Adipocyte (in vitro differentiated cells): ENCODE data around the gene LRMDA.

ENCODE experiments used
- DNase-seq: peaks from one replicate; pipeline ENCODE4 v3.0.0-alpha.2; 2015; ENCODE audit warnings: low read depth
- H3K27me3 ChIP-seq: replicated peaks from 2 replicates; pipeline ENCODE4 v1.7.0; 2013; ENCODE audit warnings: mild to moderate bottlenecking, low read length, moderate library complexity; ENCODE audit not compliant: control insufficient read depth, insufficient read depth
- H3K36me3 ChIP-seq: 2 replicates; pipeline ENCODE4 v1.7.0; 2013; ENCODE audit warnings: low read length, mild to moderate bottlenecking, moderate library complexity; ENCODE audit not compliant: control insufficient read depth, insufficient read depth, severe bottlenecking
- H3K4me1 ChIP-seq: 2 replicates; pipeline ENCODE4 v1.7.0; 2013; ENCODE audit warnings: mild to moderate bottlenecking, low read length, moderate library complexity; ENCODE audit not compliant: control insufficient read depth, insufficient read depth
- H3K4me3 ChIP-seq: 2 replicates; pipeline ENCODE4 v1.7.0; 2013; ENCODE audit warnings: mild to moderate bottlenecking, low read length, moderate library complexity
- H3K9ac ChIP-seq: 2 replicates; pipeline ENCODE4 v1.7.0; 2013; ENCODE audit warnings: mild to moderate bottlenecking, low read length, moderate library complexity
- H3K9me3 ChIP-seq: 2 replicates; pipeline ENCODE4 v1.7.0; 2013; ENCODE audit warnings: mild to moderate bottlenecking, low read length, moderate library complexity; ENCODE audit not compliant: control insufficient read depth

LRMDA gene

DNA sequence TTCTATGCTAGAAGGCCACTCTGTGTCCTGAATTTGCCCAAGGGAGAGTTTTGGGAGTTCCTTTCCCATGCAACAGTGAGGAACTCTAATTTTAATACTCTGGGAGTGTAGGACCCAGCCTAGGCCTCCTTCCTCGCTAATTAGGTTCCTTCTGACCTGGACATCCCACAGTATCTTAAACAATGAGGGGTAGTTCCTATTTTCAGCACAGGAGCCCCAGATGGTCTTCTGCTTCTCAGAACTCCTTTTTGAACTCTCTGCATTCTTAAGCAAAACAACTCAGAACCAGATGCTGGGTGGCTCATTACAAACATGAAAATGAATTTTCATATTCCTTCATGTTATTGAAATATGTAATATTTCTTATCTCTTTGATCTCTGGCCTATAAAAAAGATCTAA, 116.9 kb downstream of the LRMDA start:
- H3K4me1 ChIP-seq: peaks cover 48% of the 10 kb centered on the region
- H3K4me3 ChIP-seq: no peak overlapping the region
- H3K9me3 ChIP-seq: peaks cover 8% of the 10 kb centered on the region
- H3K36me3 ChIP-seq: no peaks in the 10 kb centered on the region
- no peaks in the 10 kb centered on the region for H3K27me3 ChIP-seq
- DNase-seq: no peak
- no peak overlapping the region for H3K9ac ChIP-seq

GRCh38 chr10:75550191-75550590, 118.8 kb downstream of the LRMDA start:
- peaks cover 30% of the 10 kb centered on the region for H3K4me1 ChIP-seq
- no peak overlapping the region for H3K4me3 ChIP-seq
- DNase-seq: no peak
- no peaks in the 10 kb centered on the region for H3K27me3 ChIP-seq
- no peak overlapping the region for H3K9ac ChIP-seq
- no peaks in the 10 kb centered on the region for H3K36me3 ChIP-seq
- peaks cover 8% of the 10 kb centered on the region for H3K9me3 ChIP-seq

- H3K9me3 ChIP-seq: peaks cover 8% of the 10 kb centered on the region
- H3K4me1 ChIP-seq: peaks cover 13% of the 10 kb centered on the region
- H3K27me3 ChIP-seq: no peaks in the 10 kb centered on the region
- H3K9ac ChIP-seq: no peak overlapping the region
- no peak overlapping the region for H3K4me3 ChIP-seq
- H3K36me3 ChIP-seq: no peaks in the 10 kb centered on the region
- DNase-seq: no peak
Observed at GRCh38 chr10:75552171-75552570, 120.7 kb downstream of the LRMDA start.

DNA sequence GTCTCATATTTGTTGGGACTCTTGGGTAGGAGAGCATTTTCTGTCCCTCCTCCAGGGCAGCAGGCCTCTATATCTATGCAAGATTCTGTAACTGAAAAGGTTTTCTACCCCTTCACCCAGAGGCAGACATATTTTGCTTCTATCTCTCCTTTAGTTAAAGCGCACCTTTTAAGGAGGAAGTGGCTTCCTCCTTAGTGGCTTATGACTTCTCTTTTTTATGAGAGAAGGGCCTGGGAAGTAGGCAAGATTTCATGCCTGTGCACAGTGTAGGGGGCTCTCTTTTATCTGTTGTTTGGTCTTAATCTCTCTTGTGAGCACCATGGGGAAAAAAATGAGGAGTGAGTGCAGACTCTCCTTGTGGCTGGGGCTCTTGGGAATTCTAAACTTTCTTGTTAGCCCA, 122.1 kb downstream of the LRMDA start:
- H3K4me1 ChIP-seq: no peaks in the 10 kb centered on the region
- H3K9ac ChIP-seq: no peak overlapping the region
- no peaks in the 10 kb centered on the region for H3K27me3 ChIP-seq
- no peaks in the 10 kb centered on the region for H3K36me3 ChIP-seq
- no peak overlapping the region for H3K4me3 ChIP-seq
- peaks cover 15% of the 10 kb centered on the region for H3K9me3 ChIP-seq
- DNase-seq: no peak

- H3K4me3 ChIP-seq: no peak overlapping the region
- H3K27me3 ChIP-seq: no peaks in the 10 kb centered on the region
- no peaks in the 10 kb centered on the region for H3K4me1 ChIP-seq
- no peak overlapping the region for H3K9ac ChIP-seq
- no peak for DNase-seq
- no peaks in the 10 kb centered on the region for H3K36me3 ChIP-seq
- peaks cover 15% of the 10 kb centered on the region for H3K9me3 ChIP-seq
Observed at GRCh38 chr10:75555323-75555722, 123.9 kb downstream of the LRMDA start.

- H3K4me3 ChIP-seq: no peak overlapping the region
- no peaks in the 10 kb centered on the region for H3K4me1 ChIP-seq
- no peak overlapping the region for H3K9ac ChIP-seq
- H3K27me3 ChIP-seq: no peaks in the 10 kb centered on the region
- no peak for DNase-seq
- peaks cover 15% of the 10 kb centered on the region for H3K9me3 ChIP-seq
- no peaks in the 10 kb centered on the region for H3K36me3 ChIP-seq
Observed at GRCh38 chr10:75556320-75556719, 124.9 kb downstream of the LRMDA start.

DNA sequence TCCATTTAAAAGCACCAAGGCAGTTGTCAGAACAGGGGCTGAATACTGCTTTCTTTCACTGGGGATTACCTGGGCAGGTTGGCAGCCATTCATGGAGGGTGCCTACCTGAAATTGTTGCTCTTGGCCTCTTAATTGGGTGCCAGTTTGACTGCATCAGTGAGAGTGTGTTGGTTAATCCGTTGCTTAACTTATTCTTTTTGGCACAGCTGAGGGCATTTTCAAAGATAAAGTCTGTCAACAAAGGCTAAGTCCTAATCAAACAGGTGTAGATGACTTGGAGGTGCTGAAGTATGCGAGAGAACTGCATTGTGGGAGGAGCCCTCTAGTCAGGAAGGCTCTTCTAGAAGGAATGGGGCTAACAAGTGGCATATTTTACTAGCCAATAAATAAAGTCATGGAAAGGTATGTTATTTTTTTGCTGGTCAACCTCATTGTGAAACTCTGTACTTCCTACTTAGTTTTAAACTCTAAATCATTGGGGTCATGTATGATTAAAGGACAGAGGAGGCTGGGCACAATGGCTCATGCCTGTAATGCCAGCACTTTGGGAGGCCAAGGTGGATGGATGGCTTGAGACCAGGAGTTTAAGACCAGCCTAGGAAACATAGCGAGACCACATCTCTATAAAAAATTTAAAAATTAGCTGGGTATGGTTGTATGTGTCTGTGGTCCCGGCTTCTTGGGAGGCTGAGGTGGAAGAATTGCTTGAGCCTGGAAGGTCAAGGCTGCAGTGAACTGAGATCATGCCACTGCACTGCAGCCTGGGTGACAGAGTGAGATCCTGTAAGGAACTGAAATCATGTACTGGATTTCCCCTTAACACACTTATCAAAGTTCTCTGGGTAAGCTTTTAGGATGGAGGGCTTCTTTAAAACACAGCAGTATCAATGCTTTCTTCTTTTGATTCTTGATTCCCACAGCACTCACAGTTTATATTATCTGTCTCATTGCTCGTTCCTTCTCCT, 134.1 kb downstream of the LRMDA start:
- H3K4me3 ChIP-seq: no peak overlapping the region
- H3K27me3 ChIP-seq: no peaks in the 10 kb centered on the region
- H3K4me1 ChIP-seq: no peaks in the 10 kb centered on the region
- H3K9ac ChIP-seq: no peak overlapping the region
- H3K36me3 ChIP-seq: no peaks in the 10 kb centered on the region
- no peaks in the 10 kb centered on the region for H3K9me3 ChIP-seq
- DNase-seq: no peak

- H3K4me1 ChIP-seq: no peaks in the 10 kb centered on the region
- no peak overlapping the region for H3K4me3 ChIP-seq
- H3K9me3 ChIP-seq: peaks cover 22% of the 10 kb centered on the region
- DNase-seq: no peak
- no peaks in the 10 kb centered on the region for H3K27me3 ChIP-seq
- no peak overlapping the region for H3K9ac ChIP-seq
- H3K36me3 ChIP-seq: no peaks in the 10 kb centered on the region
Observed at GRCh38 chr10:75568450-75569130, 137.2 kb downstream of the LRMDA start.

DNA sequence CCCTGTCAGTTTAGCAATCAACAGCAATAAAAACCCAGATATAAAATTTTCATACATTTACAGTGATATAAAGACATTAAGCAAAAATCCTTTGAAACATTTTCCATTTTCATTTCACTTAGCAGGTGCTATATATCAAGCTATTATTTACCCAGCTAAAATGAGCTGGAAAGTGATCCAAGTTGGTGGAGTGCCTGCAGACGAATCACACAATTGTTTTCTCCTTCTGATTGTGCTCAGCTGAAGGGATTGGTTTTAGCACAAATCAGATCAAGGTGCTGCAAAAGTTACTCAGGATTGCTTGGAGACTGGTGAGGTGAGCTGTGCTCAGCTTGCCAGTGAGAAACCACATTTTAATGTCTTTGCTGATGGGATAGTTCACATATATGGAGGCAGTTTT, 138.1 kb downstream of the LRMDA start:
- Histone ChIP-seq H3K9ac (no peak overlapping the region), H3K9me3 (peaks cover 23% of the 10 kb centered on the region), H3K27me3 (no peaks in the 10 kb centered on the region), H3K4me3 (no peak overlapping the region), H3K4me1 (no peaks in the 10 kb centered on the region), H3K36me3 (no peaks in the 10 kb centered on the region)
- no peak for DNase-seq

- DNase-seq: no peak
Observed at GRCh38 chr10:75572478-75572877, 141.1 kb downstream of the LRMDA start.

GRCh38 chr10:75575940-75576339, 144.5 kb downstream of the LRMDA start:
- Histone ChIP-seq H3K9ac (no peak overlapping the region), H3K27me3 (no peaks in the 10 kb centered on the region), H3K9me3 (peaks cover 38% of the 10 kb centered on the region), H3K4me3 (no peak overlapping the region), H3K4me1 (no peaks in the 10 kb centered on the region), H3K36me3 (no peaks in the 10 kb centered on the region)
- DNase-seq: no peak

More at GRCh38 chr10:75572478-75572877, 141.1 kb downstream of the LRMDA start:
- Histone ChIP-seq H3K36me3 (no peaks in the 10 kb centered on the region), H3K27me3 (no peaks in the 10 kb centered on the region), H3K9ac (no peak overlapping the region), H3K4me3 (peak overlapping the region; percentile 19), H3K4me1 (no peaks in the 10 kb centered on the region), H3K9me3 (peaks cover 31% of the 10 kb centered on the region)
